K562 (cell line): ENCODE data around the gene SYPL2. TPM values are rescaled to one million over a fixed set of nuclear protein-coding genes. Genes with fewer than 3 reads are reported as not detected.

Source experiments
- BRD9 ChIP-seq: fragments of 450-650 bp; IDR thresholded peaks from 2 replicates; pipeline ENCODE4 v1.6.1; 2018; ENCODE audit warnings: low read depth; ENCODE audit not compliant: partially characterized antibody
- ESRRA ChIP-seq: fragments of 450-650 bp; IDR thresholded peaks from 2 replicates; pipeline ENCODE4 v1.6.1; 2014; ENCODE audit warnings: low read depth, mild to moderate bottlenecking, moderate library complexity, borderline replicate concordance
- FOS ChIP-seq: IDR thresholded peaks from 3 replicates; pipeline ENCODE4 v1.6.1; 2011; ENCODE audit not compliant: insufficient read length; ENCODE audit errors: extremely low read depth
- HNRNPK ChIP-seq: fragments of 200-400 bp; formaldehyde crosslinking; IDR thresholded peaks from one replicate; pipeline ENCODE4 v1.6.1; 2018; ENCODE audit warnings: mild to moderate bottlenecking, low read depth, low read length; ENCODE audit not compliant: poor library complexity, severe bottlenecking
- KLF16 ChIP-seq: IDR thresholded peaks from 2 replicates; pipeline ENCODE4 v1.6.1; 2016; ENCODE audit warnings: antibody characterized with exemption
- OTX1 ChIP-seq: fragments of 450-650 bp; formaldehyde crosslinking; IDR thresholded peaks from 2 replicates; pipeline ENCODE4 v1.4.0; 2022; ENCODE audit warnings: mild to moderate bottlenecking
- POLR2H ChIP-seq: IDR thresholded peaks from 2 replicates; pipeline ENCODE4 v1.6.1; 2016; ENCODE audit warnings: missing genetic modification characterization, low read depth, mild to moderate bottlenecking, control low read depth, missing compliant biosample characterization, moderate library complexity
- RBM39 ChIP-seq: fragments of 200-400 bp; formaldehyde crosslinking; optimal IDR thresholded peaks from 2 replicates; pipeline ENCODE3; 2018; ENCODE audit warnings: low read depth, low read length
- polyA plus RNA-seq, 8 experiments: library from polyadenylated mRNA; depleted of rRNA in 4 of 8; stranded (reverse) in 5 of 8; unstranded in 3 of 8; fragments of >200 nt; fragmentation: Nextera tagmentation in 2 of 8; fragmentation: Illumina TruSeq in 1 of 8; extraction: Ambion mirVana in 2 of 8; extraction: Trizol in 1 of 8; gene quantifications; 2 replicates each; pipeline versions ENCODE4 v1.2.1 to v1.2.3, GENCODE V29; 2011 to 2014; ENCODE audit warnings: inconsistent platforms in 1 of 8, missing spikeins in 1 of 8
- total RNA-seq, 7 experiments: library from RNA; depleted of rRNA in 6 of 7; stranded (reverse); fragments of >200 nt in 6 of 7; fragmentation: Illumina TruSeq in 2 of 7; extraction: Trizol in 2 of 7; gene quantifications; 2 replicates each; pipeline versions ENCODE4 v1.2.1 to v1.2.3, GENCODE V29; 2011 to 2021; ENCODE audit warnings: low replicate concordance in 1 of 7
- TF ChIP-seq, protein P1 (sequence below), 2 experiments: fragments of 450-650 bp; IDR thresholded peaks; 2 replicates each; pipeline ENCODE4 v1.6.1; 2018; ENCODE audit warnings: mild to moderate bottlenecking in 2 of 2, low read depth in 1 of 2; ENCODE audit not compliant: partially characterized antibody in 2 of 2
- TF ChIP-seq, protein P2 (sequence below): fragments of 450-650 bp; IDR thresholded peaks from 2 replicates; pipeline ENCODE4 v1.7.1; 2018; ENCODE audit warnings: mild to moderate bottlenecking, low read depth; ENCODE audit not compliant: partially characterized antibody
- TF ChIP-seq, protein P3 (sequence below): sonication (generic); formaldehyde crosslinking; IDR thresholded peaks from 2 replicates; pipeline ENCODE4 v1.8.1; 2023; ENCODE audit warnings: mild to moderate bottlenecking, missing genetic modification reagents
- TF ChIP-seq, protein P4 (sequence below): fragments of 250-450 bp; sonication (Bioruptor Pico); IDR thresholded peaks from 2 replicates; pipeline ENCODE4 v1.8.0; 2022; ENCODE audit warnings: moderate library complexity, mild to moderate bottlenecking, inconsistent platforms

The SYPL2 gene
- total and polyA plus RNA-seq, 9 of the 15 experiments (the other 6 are each of a cell fraction or from before 2014, with no cell fraction given): 0.03 to 0.20 (median 0.07) TPM; not detected in 2

DNA sequence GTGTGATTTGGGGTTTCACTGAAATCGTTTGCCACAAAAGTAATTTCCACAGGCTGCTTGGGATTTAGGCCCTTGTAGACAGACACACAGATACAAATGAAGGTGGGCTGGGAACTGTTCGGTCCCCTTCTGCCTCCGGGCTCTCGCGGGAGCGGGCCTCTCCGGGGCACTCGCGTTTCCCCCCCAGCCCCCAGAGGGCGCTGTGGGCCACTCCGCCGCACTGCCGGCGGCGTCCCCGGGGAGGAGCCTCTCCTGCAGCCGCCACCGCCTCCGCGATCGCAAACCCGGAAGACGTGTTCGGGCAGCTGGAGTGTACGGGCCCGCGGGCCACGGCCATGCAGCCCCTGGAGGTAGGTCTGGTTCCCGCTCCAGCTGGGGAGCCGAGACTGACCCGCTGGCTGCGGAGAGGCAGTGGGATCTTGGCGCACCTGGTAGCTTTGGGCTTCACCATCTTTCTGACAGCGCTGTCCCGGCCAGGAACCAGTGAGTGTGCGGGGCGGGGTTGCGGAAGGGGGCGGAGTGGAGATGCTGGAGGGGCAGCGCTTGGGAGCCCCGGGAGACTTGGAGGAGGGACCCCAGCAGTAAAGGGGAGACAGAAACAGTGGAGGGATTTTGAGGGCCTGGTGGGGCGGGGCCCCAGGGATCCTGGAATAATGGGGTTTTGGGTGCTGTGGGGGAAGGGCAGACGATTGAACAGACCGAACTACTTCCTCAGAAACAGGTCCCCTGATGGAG lies 27.6 kb downstream of the SYPL2 start, which contains the start of gene CYB561D1 (continued):
- TF ChIP-seq, protein P1, sequence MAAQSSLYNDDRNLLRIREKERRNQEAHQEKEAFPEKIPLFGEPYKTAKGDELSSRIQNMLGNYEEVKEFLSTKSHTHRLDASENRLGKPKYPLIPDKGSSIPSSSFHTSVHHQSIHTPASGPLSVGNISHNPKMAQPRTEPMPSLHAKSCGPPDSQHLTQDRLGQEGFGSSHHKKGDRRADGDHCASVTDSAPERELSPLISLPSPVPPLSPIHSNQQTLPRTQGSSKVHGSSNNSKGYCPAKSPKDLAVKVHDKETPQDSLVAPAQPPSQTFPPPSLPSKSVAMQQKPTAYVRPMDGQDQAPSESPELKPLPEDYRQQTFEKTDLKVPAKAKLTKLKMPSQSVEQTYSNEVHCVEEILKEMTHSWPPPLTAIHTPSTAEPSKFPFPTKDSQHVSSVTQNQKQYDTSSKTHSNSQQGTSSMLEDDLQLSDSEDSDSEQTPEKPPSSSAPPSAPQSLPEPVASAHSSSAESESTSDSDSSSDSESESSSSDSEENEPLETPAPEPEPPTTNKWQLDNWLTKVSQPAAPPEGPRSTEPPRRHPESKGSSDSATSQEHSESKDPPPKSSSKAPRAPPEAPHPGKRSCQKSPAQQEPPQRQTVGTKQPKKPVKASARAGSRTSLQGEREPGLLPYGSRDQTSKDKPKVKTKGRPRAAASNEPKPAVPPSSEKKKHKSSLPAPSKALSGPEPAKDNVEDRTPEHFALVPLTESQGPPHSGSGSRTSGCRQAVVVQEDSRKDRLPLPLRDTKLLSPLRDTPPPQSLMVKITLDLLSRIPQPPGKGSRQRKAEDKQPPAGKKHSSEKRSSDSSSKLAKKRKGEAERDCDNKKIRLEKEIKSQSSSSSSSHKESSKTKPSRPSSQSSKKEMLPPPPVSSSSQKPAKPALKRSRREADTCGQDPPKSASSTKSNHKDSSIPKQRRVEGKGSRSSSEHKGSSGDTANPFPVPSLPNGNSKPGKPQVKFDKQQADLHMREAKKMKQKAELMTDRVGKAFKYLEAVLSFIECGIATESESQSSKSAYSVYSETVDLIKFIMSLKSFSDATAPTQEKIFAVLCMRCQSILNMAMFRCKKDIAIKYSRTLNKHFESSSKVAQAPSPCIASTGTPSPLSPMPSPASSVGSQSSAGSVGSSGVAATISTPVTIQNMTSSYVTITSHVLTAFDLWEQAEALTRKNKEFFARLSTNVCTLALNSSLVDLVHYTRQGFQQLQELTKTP (IDR thresholded peaks at IDR 0.05; ENCODE audit: low read depth in 1 of 2, partially characterized antibody in 2 of 2): peak in 1 of 2 experiments; percentile 82
- TF ChIP-seq ESRRA (peak; percentile 24; the same call in 1 of the 2 replicates), OTX1 (CRISPR knock-in tag) (peak; percentile 19; the same call in 1 of the 2 replicates), HNRNPK (no peak), KLF16 (no peak), FOS (no peak), BRD9 (no peak), RBM39 (no peak), POLR2H (tag) (no peak)
- TF ChIP-seq, protein P2, sequence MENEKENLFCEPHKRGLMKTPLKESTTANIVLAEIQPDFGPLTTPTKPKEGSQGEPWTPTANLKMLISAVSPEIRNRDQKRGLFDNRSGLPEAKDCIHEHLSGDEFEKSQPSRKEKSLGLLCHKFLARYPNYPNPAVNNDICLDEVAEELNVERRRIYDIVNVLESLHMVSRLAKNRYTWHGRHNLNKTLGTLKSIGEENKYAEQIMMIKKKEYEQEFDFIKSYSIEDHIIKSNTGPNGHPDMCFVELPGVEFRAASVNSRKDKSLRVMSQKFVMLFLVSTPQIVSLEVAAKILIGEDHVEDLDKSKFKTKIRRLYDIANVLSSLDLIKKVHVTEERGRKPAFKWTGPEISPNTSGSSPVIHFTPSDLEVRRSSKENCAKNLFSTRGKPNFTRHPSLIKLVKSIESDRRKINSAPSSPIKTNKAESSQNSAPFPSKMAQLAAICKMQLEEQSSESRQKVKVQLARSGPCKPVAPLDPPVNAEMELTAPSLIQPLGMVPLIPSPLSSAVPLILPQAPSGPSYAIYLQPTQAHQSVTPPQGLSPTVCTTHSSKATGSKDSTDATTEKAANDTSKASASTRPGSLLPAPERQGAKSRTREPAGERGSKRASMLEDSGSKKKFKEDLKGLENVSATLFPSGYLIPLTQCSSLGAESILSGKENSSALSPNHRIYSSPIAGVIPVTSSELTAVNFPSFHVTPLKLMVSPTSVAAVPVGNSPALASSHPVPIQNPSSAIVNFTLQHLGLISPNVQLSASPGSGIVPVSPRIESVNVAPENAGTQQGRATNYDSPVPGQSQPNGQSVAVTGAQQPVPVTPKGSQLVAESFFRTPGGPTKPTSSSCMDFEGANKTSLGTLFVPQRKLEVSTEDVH: peak; percentile 92
- TF ChIP-seq, protein P3, sequence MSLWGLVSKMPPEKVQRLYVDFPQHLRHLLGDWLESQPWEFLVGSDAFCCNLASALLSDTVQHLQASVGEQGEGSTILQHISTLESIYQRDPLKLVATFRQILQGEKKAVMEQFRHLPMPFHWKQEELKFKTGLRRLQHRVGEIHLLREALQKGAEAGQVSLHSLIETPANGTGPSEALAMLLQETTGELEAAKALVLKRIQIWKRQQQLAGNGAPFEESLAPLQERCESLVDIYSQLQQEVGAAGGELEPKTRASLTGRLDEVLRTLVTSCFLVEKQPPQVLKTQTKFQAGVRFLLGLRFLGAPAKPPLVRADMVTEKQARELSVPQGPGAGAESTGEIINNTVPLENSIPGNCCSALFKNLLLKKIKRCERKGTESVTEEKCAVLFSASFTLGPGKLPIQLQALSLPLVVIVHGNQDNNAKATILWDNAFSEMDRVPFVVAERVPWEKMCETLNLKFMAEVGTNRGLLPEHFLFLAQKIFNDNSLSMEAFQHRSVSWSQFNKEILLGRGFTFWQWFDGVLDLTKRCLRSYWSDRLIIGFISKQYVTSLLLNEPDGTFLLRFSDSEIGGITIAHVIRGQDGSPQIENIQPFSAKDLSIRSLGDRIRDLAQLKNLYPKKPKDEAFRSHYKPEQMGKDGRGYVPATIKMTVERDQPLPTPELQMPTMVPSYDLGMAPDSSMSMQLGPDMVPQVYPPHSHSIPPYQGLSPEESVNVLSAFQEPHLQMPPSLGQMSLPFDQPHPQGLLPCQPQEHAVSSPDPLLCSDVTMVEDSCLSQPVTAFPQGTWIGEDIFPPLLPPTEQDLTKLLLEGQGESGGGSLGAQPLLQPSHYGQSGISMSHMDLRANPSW (CRISPR knock-in tag): peak; percentile 77; the same call in 1 of the 2 replicates
- TF ChIP-seq, protein P4, sequence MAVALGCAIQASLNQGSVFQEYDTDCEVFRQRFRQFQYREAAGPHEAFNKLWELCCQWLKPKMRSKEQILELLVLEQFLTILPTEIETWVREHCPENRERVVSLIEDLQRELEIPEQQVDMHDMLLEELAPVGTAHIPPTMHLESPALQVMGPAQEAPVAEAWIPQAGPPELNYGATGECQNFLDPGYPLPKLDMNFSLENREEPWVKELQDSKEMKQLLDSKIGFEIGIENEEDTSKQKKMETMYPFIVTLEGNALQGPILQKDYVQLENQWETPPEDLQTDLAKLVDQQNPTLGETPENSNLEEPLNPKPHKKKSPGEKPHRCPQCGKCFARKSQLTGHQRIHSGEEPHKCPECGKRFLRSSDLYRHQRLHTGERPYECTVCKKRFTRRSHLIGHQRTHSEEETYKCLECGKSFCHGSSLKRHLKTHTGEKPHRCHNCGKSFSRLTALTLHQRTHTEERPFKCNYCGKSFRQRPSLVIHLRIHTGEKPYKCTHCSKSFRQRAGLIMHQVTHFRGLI (CRISPR knock-in tag): no peak
